Astrocyte (in vitro differentiated cells and primary cell): ENCODE measurements around the gene ZNF583.

ENCODE experiments used
- EZH2 ChIP-seq: IDR thresholded peaks from 2 replicates; pipeline ENCODE4 v1.6.1; 2012; ENCODE audit warnings: mild to moderate bottlenecking, low read length, inconsistent platforms; ENCODE audit not compliant: insufficient read depth
- TF ChIP-seq, protein P1 (sequence below): IDR thresholded peaks from 2 replicates; pipeline ENCODE4 v1.5.1; 2011; ENCODE audit warnings: low read depth, mild to moderate bottlenecking, inconsistent platforms, low read length, moderate library complexity; ENCODE audit not compliant: insufficient read depth

DNA sequence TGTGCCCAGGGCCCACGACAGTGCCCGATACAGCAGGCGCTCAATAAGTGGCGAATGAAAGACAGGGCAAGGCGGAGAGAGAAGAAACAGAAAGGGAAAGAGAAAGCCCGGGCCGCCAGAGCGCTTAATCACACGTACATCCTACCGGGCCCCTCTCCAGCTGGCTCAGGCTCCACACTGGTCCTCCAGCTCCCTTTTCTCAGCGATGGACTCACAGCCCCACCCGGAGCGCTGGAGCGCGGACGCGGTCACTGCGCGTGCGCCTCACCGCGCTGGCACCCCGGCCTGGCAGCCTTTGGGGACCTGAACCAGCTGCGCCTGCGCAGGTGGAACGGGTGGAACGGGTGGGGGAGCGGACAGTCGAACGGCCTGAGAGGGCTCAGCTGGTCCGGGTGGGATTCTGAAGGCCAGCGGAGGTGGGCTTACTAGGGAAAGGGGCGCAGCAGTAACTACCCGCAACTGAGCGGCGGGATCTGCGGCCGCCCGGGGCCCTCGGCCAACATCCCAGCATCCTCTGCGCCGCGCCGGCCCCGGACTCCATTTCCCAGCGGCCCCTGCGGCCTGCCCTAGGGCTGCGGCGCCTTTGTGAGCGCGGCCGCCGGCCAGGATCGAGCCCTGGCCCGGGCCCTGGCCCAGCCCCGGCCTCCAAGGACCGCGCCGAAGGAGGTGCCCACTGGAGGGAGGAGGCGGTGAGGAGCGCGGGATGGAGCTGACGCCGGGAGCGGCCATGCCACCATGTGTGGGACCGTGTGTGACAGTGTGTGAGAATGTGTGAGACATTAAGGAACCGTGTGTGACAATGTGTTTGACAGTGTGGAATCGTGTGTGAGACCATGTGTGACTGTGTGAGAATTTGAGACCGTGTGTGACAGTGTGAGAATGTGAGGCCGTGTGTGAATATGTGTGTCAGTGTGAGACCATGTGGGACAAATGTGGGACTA is at the start of gene ZNF583:
- TF ChIP-seq, protein P1, sequence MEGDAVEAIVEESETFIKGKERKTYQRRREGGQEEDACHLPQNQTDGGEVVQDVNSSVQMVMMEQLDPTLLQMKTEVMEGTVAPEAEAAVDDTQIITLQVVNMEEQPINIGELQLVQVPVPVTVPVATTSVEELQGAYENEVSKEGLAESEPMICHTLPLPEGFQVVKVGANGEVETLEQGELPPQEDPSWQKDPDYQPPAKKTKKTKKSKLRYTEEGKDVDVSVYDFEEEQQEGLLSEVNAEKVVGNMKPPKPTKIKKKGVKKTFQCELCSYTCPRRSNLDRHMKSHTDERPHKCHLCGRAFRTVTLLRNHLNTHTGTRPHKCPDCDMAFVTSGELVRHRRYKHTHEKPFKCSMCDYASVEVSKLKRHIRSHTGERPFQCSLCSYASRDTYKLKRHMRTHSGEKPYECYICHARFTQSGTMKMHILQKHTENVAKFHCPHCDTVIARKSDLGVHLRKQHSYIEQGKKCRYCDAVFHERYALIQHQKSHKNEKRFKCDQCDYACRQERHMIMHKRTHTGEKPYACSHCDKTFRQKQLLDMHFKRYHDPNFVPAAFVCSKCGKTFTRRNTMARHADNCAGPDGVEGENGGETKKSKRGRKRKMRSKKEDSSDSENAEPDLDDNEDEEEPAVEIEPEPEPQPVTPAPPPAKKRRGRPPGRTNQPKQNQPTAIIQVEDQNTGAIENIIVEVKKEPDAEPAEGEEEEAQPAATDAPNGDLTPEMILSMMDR = no peak
- TF ChIP-seq EZH2 = no peak
